ENCODE measurements around the gene ROCK2. TPM values are rescaled to one million over a fixed set of nuclear protein-coding genes. Genes with fewer than 3 reads are reported as not detected.
A peak's percentile ranks its signal among the peaks of the same experiment; 100 is the strongest.

The ROCK2 gene
- 4.2 and 4.9 TPM in 2 replicates for polyA plus RNA-seq (2012; rRNA removed)
- 6.5 and 8.4 TPM in 2 replicates for polyA plus RNA-seq (2012; cell fraction: cytosol; rRNA removed)
- polyA plus RNA-seq (2012; cell fraction: nucleus; rRNA removed) = 2.9 and 5.3 TPM in 2 replicates

DNA sequence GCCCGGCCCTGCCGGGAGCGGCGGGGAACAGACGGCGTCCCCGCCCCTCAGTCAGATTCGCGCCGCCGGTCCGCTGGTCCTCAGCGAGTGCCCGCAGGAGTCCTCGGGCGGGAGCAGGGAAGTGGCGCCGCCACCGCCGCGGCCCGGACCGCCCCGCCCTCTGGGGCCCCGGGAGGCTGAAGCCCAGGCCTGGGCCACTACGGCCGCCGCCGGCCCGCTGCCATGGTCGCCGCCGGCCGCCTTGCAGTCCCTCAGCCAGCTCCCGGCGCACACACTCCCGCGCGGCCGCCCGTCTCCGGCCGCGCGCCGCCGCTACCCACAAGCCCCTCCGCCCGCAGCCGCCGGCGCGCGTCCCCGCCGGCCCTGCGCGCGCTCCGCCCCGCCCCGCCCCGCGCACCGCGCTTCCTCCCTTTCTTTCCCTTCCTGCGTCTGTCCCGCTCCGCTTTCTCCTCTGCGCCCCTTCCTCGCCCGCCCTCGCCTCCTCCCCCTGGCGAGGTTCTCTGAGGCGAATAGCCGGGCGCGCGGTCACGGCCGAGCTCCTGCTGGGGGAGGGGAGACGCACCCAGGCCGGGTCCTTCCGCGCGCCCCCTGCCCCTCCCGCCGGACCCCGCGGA, at the start of gene ROCK2:
TSS of gene ROCK2 (minus strand) at position 295 of the 614 bp plus-strand sequence. CDS start 500 bp downstream, outside the sequence.
- Histone ChIP-seq H4K20me1 (ENCODE audit: insufficient read depth) (peaks cover 39% of the 10 kb centered on the region), H3K9me3 (no peaks in the 10 kb centered on the region), H3F3A (replicated peaks; ENCODE audit: insufficient read depth) (peaks cover 23% of the 10 kb centered on the region), H3K36me3 (replicated peaks in 1 of 2; ENCODE audit: control insufficient read depth in 1 of 2, insufficient read depth in 2 of 2, low read length in 1 of 2) (no peaks in the 10 kb centered on the region), H3K9ac (peak within 1 kb of the TSS; percentile 91), H3K4me2 (peak within 1 kb of the TSS; percentile 92), H3K4me1 (ENCODE audit: control insufficient read depth in 1 of 2, insufficient read depth in 2 of 2, low read depth in 1 of 2, low read length in 1 of 2) (peaks cover 18 to 25% of the 10 kb centered on the region in 2 experiments), H3K4me3 (ENCODE audit: low read depth in 2 of 2, low read length in 1 of 2) (peak within 1 kb of the TSS; percentile 88 to 99), H3K27ac (ENCODE audit: low read depth in 2 of 2, low read length in 1 of 2) (peak within 1 kb of the TSS; percentile 91 to 98), H3K27me3 (ENCODE audit: insufficient read depth) (no peaks in the 10 kb centered on the region), H3K79me2 (ENCODE audit: insufficient read depth) (peaks cover 48% of the 10 kb centered on the region), H2AFZ (ENCODE audit: low read depth) (peak within 1 kb of the TSS; percentile 92), H3K9me2 (no peaks in the 10 kb centered on the region)
- POLR2A ChIA-PET = interaction anchor here (0.6 to 2.4 kb wide), 15 partner anchors 9 to 532 kb away, joined by 3 to 16 read pairs (median 4); partner anchors contain the start of gene PDIA6
- CTCF ChIA-PET = interaction anchor here (0.7 to 5.1 kb wide), 13 partner anchors 8 to 512 kb away, joined by 3 to 34 read pairs (median 4); a partner anchor contains a TSS
- WGBS (ENCODE audit: low lambda C conversion rate) = under 1% methylated on average over 29 of the region's 90 CpGs
- DNase-seq = peak; percentile 98
- TF ChIP-seq EZH2phosphoT487 (IDR thresholded peaks at IDR 0.05; ENCODE audit: borderline replicate concordance, low read depth) (no peak), FOSL2 (IDR thresholded peaks at IDR 0.05; ENCODE audit: borderline replicate concordance, low read depth) (no peak), FOXJ3 (CRISPR knock-in tag; IDR thresholded peaks at IDR 0.05) (no peak), JUND (IDR thresholded peaks at IDR 0.05) (no peak), FOXM1 (IDR thresholded peaks at IDR 0.05; ENCODE audit: low read depth) (no peak), POLR2AphosphoS5 (IDR thresholded peaks at IDR 0.05; ENCODE audit: low read depth, low read length) (peak; percentile 72), RXRA (IDR thresholded peaks at IDR 0.05; ENCODE audit: borderline replicate concordance, low read depth) (no peak), RFX5 (IDR thresholded peaks at IDR 0.05; ENCODE audit: low read length) (no peak), GABPA (IDR thresholded peaks at IDR 0.05; ENCODE audit: low read depth) (0 out of 2 replicates have a peak, but pooled peaks have one; percentile 25), MEF2A (IDR thresholded peaks at IDR 0.05; ENCODE audit: borderline replicate concordance, low read depth) (0 out of 2 replicates have a peak, but pooled peaks have one; percentile 2), TEAD4 (IDR thresholded peaks at IDR 0.05; ENCODE audit: borderline replicate concordance, insufficient read depth) (no peak), SIN3A (IDR thresholded peaks at IDR 0.05; ENCODE audit: borderline replicate concordance, low read depth, low read length) (no peak; the same call in 1 of the 2 replicates), CHD2 (IDR thresholded peaks at IDR 0.05; ENCODE audit: low read length, partially characterized antibody) (peak; percentile 76), YY1 (IDR thresholded peaks at IDR 0.05; ENCODE audit: low read depth) (no peak), TCF12 (IDR thresholded peaks at IDR 0.05) (no peak), RAD21 (IDR thresholded peaks at IDR 0.05; ENCODE audit: low read length) (no peak), RCOR1 (IDR thresholded peaks at IDR 0.05; ENCODE audit: low read length) (no peak), TAF1 (IDR thresholded peaks at IDR 0.05; ENCODE audit: borderline replicate concordance, low read depth, low read length) (peak; percentile 70; the same call in 1 of the 2 replicates), SMC3 (IDR thresholded peaks at IDR 0.05; ENCODE audit: low read depth, low read length) (0 out of 2 replicates have a peak, but pooled peaks have one; percentile 18), EP300 (IDR thresholded peaks at IDR 0.05; ENCODE audit: borderline replicate concordance in 1 of 2, low read depth in 1 of 2, low read length in 1 of 2) (0 out of 4 replicates have a peak, but pooled peaks of 1 of the 2 experiments have one; percentile 12), MXI1 (IDR thresholded peaks at IDR 0.05; ENCODE audit: low read depth, low read length) (peak; percentile 70; the same call in 1 of the 2 replicates), GATA2 (CRISPR knock-in tag; IDR thresholded peaks at IDR 0.05) (no peak), MAX (IDR thresholded peaks at IDR 0.05; ENCODE audit: low read depth) (peak; percentile 19; the same call in 1 of the 2 replicates)
- TF ChIP-seq, protein P1, sequence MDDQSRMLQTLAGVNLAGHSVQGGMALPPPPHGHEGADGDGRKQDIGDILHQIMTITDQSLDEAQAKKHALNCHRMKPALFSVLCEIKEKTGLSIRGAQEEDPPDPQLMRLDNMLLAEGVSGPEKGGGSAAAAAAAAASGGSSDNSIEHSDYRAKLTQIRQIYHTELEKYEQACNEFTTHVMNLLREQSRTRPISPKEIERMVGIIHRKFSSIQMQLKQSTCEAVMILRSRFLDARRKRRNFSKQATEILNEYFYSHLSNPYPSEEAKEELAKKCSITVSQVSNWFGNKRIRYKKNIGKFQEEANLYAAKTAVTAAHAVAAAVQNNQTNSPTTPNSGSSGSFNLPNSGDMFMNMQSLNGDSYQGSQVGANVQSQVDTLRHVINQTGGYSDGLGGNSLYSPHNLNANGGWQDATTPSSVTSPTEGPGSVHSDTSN (IDR thresholded peaks at IDR 0.05) = no peak
- TF ChIP-seq, protein P2, sequence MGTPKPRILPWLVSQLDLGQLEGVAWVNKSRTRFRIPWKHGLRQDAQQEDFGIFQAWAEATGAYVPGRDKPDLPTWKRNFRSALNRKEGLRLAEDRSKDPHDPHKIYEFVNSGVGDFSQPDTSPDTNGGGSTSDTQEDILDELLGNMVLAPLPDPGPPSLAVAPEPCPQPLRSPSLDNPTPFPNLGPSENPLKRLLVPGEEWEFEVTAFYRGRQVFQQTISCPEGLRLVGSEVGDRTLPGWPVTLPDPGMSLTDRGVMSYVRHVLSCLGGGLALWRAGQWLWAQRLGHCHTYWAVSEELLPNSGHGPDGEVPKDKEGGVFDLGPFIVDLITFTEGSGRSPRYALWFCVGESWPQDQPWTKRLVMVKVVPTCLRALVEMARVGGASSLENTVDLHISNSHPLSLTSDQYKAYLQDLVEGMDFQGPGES (IDR thresholded peaks at IDR 0.05; ENCODE audit: low read depth, low read length) = no peak
- TF ChIP-seq, protein P3, sequence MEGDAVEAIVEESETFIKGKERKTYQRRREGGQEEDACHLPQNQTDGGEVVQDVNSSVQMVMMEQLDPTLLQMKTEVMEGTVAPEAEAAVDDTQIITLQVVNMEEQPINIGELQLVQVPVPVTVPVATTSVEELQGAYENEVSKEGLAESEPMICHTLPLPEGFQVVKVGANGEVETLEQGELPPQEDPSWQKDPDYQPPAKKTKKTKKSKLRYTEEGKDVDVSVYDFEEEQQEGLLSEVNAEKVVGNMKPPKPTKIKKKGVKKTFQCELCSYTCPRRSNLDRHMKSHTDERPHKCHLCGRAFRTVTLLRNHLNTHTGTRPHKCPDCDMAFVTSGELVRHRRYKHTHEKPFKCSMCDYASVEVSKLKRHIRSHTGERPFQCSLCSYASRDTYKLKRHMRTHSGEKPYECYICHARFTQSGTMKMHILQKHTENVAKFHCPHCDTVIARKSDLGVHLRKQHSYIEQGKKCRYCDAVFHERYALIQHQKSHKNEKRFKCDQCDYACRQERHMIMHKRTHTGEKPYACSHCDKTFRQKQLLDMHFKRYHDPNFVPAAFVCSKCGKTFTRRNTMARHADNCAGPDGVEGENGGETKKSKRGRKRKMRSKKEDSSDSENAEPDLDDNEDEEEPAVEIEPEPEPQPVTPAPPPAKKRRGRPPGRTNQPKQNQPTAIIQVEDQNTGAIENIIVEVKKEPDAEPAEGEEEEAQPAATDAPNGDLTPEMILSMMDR (IDR thresholded peaks at IDR 0.05) = no peak
- TF ChIP-seq, protein P4, sequence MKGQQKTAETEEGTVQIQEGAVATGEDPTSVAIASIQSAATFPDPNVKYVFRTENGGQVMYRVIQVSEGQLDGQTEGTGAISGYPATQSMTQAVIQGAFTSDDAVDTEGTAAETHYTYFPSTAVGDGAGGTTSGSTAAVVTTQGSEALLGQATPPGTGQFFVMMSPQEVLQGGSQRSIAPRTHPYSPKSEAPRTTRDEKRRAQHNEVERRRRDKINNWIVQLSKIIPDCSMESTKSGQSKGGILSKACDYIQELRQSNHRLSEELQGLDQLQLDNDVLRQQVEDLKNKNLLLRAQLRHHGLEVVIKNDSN (IDR thresholded peaks at IDR 0.05; ENCODE audit: borderline replicate concordance, low read depth) = no peak

All from SK-N-SH (cell line).